ENCODE measurements around the gene GJD2. TPM values are rescaled to one million over a fixed set of nuclear protein-coding genes. Genes with fewer than 3 reads are reported as not detected.

GJD2 gene
- total RNA-seq, 1 donor from 2014 or later = not detected

- TF ChIP-seq EZH2phosphoT487 (IDR thresholded peaks at IDR 0.05) = no peak
- TF ChIP-seq EZH2 (IDR thresholded peaks at IDR 0.05) = no peak
- TF ChIP-seq, protein P1, sequence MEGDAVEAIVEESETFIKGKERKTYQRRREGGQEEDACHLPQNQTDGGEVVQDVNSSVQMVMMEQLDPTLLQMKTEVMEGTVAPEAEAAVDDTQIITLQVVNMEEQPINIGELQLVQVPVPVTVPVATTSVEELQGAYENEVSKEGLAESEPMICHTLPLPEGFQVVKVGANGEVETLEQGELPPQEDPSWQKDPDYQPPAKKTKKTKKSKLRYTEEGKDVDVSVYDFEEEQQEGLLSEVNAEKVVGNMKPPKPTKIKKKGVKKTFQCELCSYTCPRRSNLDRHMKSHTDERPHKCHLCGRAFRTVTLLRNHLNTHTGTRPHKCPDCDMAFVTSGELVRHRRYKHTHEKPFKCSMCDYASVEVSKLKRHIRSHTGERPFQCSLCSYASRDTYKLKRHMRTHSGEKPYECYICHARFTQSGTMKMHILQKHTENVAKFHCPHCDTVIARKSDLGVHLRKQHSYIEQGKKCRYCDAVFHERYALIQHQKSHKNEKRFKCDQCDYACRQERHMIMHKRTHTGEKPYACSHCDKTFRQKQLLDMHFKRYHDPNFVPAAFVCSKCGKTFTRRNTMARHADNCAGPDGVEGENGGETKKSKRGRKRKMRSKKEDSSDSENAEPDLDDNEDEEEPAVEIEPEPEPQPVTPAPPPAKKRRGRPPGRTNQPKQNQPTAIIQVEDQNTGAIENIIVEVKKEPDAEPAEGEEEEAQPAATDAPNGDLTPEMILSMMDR (IDR thresholded peaks at IDR 0.05) = no peak
- H3K79me2 ChIP-seq (ENCODE audit: low read depth) = no peaks in the 10 kb centered on the region
- no peaks in the 10 kb centered on the region for H3K4me1 Mint-ChIP-seq
- H3K9me3 ChIP-seq (ENCODE audit: low read depth) = no peaks in the 10 kb centered on the region
- peaks cover 32% of the 10 kb centered on the region for H3K27me3 ChIP-seq
- no peaks in the 10 kb centered on the region for H3F3A ChIP-seq (ENCODE audit: low read depth)
- H3K27ac Mint-ChIP-seq = no peak overlapping the region
- no peak overlapping the region for H3K4me3 Mint-ChIP-seq
- no peaks in the 10 kb centered on the region for H3K36me3 Mint-ChIP-seq
- H3K36me3 ChIP-seq = no peaks in the 10 kb centered on the region
- peaks cover 8% of the 10 kb centered on the region for H3K4me1 ChIP-seq
- no peaks in the 10 kb centered on the region for H4K20me1 ChIP-seq (ENCODE audit: low read depth)
- peaks cover 15% of the 10 kb centered on the region for H3K27me3 Mint-ChIP-seq (ENCODE audit: insufficient read depth, low read depth)
- no peaks in the 10 kb centered on the region for H3K9me3 Mint-ChIP-seq
- H3K27ac ChIP-seq = no peak overlapping the region
- no peak overlapping the region for H3K4me3 ChIP-seq
- H3K9ac ChIP-seq = no peak overlapping the region
- DNase-seq (ENCODE audit: low spot score) = no peak
- no peak overlapping the region for H2AFZ ChIP-seq (replicated peaks)
- H3K4me2 ChIP-seq = no peak overlapping the region
Measured at GRCh38 chr15:34793071-34793470, 38.3 kb upstream of the GJD2 start.

GRCh38 chr15:34791701-34792100 lies 36.9 kb upstream of the GJD2 start:
- H4K20me1 ChIP-seq (ENCODE audit: low read depth) = no peaks in the 10 kb centered on the region
- no peak for TF ChIP-seq EZH2phosphoT487 (IDR thresholded peaks at IDR 0.05)
- TF ChIP-seq EZH2 (IDR thresholded peaks at IDR 0.05) = no peak
- TF ChIP-seq, protein P1 (IDR thresholded peaks at IDR 0.05) = no peak
- H3K4me1 ChIP-seq = peaks cover 8% of the 10 kb centered on the region
- H3K36me3 Mint-ChIP-seq = no peaks in the 10 kb centered on the region
- peaks cover 29% of the 10 kb centered on the region for H3K27me3 ChIP-seq
- H3K9ac ChIP-seq = no peak overlapping the region
- no peak overlapping the region for H3K27ac Mint-ChIP-seq
- H3K36me3 ChIP-seq = no peaks in the 10 kb centered on the region
- H3K27ac ChIP-seq = no peak overlapping the region
- H3K9me3 Mint-ChIP-seq = no peaks in the 10 kb centered on the region
- no peak overlapping the region for H3K4me2 ChIP-seq
- H3K4me3 Mint-ChIP-seq = no peak overlapping the region
- peaks cover 11% of the 10 kb centered on the region for H3K27me3 Mint-ChIP-seq (ENCODE audit: insufficient read depth, low read depth)
- no peaks in the 10 kb centered on the region for H3F3A ChIP-seq (ENCODE audit: low read depth)
- H3K4me3 ChIP-seq = no peak overlapping the region
- no peaks in the 10 kb centered on the region for H3K9me3 ChIP-seq (ENCODE audit: low read depth)
- peaks cover 1% of the 10 kb centered on the region for H3K4me1 Mint-ChIP-seq
- DNase-seq (ENCODE audit: low spot score) = no peak
- H2AFZ ChIP-seq (replicated peaks) = no peak overlapping the region
- H3K79me2 ChIP-seq (ENCODE audit: low read depth) = no peaks in the 10 kb centered on the region

- H3K9ac ChIP-seq = no peak overlapping the region
- H3K79me2 ChIP-seq (ENCODE audit: low read depth) = no peaks in the 10 kb centered on the region
- TF ChIP-seq EZH2phosphoT487 (IDR thresholded peaks at IDR 0.05) = no peak
- TF ChIP-seq EZH2 (IDR thresholded peaks at IDR 0.05) = no peak
- TF ChIP-seq, protein P1 (IDR thresholded peaks at IDR 0.05) = no peak
- no peak overlapping the region for H2AFZ ChIP-seq (replicated peaks)
- H3K9me3 ChIP-seq (ENCODE audit: low read depth) = no peaks in the 10 kb centered on the region
- H3K36me3 ChIP-seq = no peaks in the 10 kb centered on the region
- Mint-ChIP-seq H3K4me3 (no peak overlapping the region), H3K36me3 (no peaks in the 10 kb centered on the region), H3K27ac (no peak overlapping the region), H3K4me1 (peaks cover 10% of the 10 kb centered on the region), H3K27me3 (ENCODE audit: insufficient read depth, low read depth) (peaks cover 11% of the 10 kb centered on the region), H3K9me3 (no peaks in the 10 kb centered on the region)
- no peaks in the 10 kb centered on the region for H4K20me1 ChIP-seq (ENCODE audit: low read depth)
- no peak overlapping the region for H3K4me3 ChIP-seq
- no peak overlapping the region for H3K4me2 ChIP-seq
- no peaks in the 10 kb centered on the region for H3F3A ChIP-seq (ENCODE audit: low read depth)
- H3K27ac ChIP-seq = no peak overlapping the region
- H3K4me1 ChIP-seq = peaks cover 3% of the 10 kb centered on the region
- no peak for DNase-seq (ENCODE audit: low spot score)
- H3K27me3 ChIP-seq = peaks cover 14% of the 10 kb centered on the region
Measured at GRCh38 chr15:34790121-34790520, 35.3 kb upstream of the GJD2 start.

Measured in neural progenitor cell (in vitro differentiated cells).